Head of caudate nucleus (tissue), 42 donors: Measurements from ENCODE around the gene PLEKHG3.

Source experiments
- DNase-seq, 42 donors: peaks; one replicate each; pipeline versions ENCODE4 v3.0.0 to v3.0.0-alpha.2; 2020 to 2021; ENCODE audit warnings: mixed read lengths in 7 of 42
- intact Hi-C: fragments of 100-400 bp; cut with DNase I; formaldehyde crosslinking; loops from one replicate; pipeline ENCODE4 v1.15.0; 2022

PLEKHG3 gene

DNA sequence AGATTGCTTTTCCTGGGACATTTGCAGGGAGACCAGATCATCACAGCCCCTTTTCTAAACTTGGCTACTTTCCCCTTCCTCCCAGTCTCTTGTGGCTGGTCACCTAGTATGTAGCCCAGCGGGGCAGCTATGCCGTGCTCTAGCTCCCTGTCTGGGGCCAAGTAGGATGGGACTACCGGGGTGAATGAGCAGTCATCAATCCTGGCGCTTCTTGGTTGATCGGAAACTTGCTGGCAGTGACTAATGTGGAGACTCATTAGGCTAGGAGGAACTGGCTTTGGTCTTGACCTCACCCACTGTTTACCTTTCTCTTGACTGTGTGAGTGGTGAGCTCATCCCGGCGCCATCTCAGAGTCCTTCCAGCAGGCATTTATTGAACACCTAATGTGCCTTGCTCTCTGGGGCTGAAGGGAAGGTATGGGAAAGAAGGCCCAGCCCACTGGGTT, 15.9 kb downstream of the PLEKHG3 start:
- DNase-seq = peak in 2 of 42 donors; percentile 11 to 14
- intact Hi-C loops = no loop called here

DNA sequence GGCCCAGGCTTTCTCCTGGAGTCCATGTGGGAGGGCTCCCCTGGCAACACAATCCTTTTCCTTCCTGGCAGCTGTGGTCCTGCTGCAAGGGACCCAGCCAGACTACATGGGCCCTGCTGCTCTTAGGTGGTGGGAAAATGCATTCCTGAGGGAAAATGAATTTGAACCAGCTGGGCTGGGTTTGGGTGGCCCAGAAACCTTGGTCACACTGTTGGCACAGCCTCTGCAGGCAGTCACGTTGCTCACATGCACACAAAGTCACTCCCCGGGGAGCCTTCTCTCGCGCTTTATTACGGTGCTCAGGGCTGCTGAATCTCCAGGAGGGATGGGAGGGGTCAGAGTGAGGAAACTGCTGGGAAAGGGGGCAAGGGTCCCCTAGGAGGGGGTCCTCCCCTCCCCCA, 17.2 kb downstream of the PLEKHG3 start:
- peak in 4 of 42 donors; percentile 22 to 54 (median 28) for DNase-seq
- intact Hi-C loops = no loop called here

DNA sequence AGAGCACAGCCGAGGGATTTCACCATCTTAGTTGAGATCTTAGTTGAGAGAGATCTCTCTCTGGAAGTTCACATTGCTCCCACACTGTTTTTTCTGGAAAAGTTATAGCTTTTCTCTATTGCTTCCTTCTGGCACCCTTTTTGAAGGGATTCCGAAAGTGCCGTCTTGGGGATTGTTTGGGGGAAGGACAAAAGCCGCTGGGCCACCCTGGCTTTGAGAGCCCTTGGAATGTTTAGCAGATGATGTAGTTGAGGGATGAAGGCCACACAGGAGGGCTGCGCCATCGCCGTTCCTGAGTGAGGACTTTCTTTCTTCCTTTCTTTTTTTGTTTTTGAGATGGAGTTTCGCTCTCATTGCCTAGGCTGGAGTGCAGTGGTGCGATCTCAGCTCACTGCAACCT, 17.7 kb downstream of the PLEKHG3 start:
- intact Hi-C loops = no loop called here
- DNase-seq = no peak

DNA sequence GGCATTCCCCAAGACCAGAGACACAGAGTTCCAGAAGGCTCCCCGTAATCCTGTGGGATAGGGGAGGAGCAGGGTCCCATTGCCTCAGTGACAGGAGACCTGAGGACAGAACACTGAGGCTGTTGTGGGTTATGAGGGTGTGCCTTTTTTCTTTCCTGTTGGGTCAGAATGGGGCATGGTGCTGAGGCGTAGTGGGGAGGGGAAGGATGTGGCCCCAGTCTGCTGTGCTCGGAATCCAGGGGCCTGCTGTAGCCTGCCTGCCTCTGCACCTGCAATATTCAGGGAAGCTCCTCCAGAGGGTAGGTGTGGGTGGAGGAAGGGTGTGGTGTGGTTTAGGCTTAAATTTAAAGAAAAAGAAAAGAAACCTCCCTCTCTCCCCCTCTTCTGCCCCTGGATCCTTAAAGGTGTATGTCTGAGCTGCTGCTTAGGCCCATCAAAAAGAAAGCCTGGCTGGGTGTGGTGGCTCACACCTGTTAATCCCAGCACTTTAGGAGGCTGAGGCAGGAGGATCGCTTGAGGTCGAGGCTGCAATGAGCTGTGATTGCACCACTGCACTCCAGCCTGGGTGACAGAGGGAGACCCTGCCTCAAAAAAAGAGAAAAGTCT, 18.7 kb downstream of the PLEKHG3 start:
- peak in 1 of 42 donors; percentile 22 for DNase-seq
- intact Hi-C loops = no loop called here

DNA sequence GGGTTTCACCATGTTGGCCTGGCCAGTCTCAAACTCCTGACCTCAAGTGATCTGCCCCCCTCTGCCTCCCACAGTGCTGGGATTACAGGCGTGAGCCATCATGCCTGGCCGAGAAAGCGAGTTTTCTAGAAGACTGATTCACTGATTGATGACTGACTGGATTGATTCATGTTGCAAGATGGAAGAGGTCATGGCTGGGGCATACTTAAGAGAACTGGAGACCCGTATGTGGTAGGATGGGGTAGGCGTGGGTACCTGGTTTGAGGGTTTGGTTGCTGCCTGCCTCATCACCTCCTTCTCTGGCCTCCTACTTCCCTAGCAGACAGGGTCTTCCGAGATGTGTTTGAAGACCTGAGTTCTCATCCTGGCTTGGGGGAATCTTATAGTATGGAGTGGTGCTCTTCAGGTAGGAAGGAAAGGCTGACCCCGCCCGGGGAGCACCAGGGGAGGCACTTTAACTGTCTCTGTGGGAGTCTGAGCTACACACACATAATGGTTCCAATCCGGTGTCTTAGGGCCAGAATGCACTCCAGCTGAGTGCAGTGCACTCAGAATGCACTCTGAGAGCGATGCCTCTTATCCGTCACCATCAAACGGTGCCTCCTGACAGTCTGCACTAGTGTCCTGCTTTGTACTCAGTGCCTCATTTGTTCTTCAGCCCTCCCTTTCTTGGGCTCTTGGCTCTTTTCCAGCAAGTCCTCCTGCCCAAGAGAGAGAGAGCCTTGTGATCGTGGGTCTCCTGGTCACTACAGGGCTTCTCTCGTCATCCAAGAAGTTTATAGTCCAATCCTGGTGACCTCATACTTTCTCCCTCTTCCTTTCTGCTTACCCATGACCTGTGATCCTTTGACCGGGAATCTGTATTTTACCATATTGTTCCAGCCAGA, 19.7 kb downstream of the PLEKHG3 start:
- peak in 15 of 42 donors; percentile 32 to 81 (median 56) for DNase-seq

DNA sequence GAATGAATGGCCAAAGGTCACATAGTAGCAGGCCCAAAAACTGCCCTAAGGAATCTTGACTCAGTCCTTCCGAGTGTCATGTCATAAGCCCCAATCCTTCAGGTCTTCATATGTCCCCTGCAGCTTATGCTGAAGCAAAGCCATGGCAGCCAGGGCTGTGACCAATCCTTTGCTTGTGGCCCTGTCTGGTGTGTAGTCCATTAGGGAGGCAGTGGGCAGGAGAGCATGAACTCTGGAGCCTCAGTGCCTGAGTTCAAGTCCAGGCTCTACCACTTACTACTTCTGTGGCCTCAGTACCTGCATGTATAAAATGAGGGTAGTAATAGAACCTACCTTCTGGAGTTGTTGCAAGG, 20.3 kb downstream of the PLEKHG3 start:
- intact Hi-C loops = no loop called here
- DNase-seq = peak in 1 of 42 donors; percentile 18

More for the DNA sequence above, 19.7 kb downstream of the PLEKHG3 start:
- intact Hi-C loops = no loop called here

DNA sequence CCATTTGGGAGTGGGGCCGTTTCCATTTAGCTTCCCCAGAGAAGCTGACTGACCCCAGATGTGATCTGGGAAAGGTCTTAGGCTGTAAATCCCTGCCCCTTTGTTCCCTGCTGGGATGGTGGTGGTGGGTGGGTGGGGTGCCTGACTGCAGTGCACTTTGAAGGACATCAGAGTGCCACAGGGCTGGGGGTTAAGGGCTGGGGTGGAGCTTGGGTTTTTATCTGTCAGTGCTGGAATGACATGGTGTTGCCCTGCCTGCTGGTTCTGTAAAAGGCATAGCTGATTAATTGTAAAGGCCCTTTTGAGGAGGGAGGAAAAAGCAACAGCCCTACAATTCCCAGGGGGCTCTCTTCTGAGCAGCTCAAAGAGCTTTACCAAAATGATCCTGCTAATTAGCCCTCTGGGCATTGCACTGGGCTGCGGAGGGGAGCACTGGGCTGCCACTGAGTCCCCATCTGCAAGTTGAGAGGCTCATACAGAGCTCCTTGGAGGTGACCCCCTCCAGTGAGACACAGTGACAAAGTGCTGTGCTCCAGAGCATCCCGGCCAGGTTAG, 21.1 kb downstream of the PLEKHG3 start:
- peak in 2 of 42 donors; percentile 4 to 14 for DNase-seq
- intact Hi-C loops = no loop called here

DNA sequence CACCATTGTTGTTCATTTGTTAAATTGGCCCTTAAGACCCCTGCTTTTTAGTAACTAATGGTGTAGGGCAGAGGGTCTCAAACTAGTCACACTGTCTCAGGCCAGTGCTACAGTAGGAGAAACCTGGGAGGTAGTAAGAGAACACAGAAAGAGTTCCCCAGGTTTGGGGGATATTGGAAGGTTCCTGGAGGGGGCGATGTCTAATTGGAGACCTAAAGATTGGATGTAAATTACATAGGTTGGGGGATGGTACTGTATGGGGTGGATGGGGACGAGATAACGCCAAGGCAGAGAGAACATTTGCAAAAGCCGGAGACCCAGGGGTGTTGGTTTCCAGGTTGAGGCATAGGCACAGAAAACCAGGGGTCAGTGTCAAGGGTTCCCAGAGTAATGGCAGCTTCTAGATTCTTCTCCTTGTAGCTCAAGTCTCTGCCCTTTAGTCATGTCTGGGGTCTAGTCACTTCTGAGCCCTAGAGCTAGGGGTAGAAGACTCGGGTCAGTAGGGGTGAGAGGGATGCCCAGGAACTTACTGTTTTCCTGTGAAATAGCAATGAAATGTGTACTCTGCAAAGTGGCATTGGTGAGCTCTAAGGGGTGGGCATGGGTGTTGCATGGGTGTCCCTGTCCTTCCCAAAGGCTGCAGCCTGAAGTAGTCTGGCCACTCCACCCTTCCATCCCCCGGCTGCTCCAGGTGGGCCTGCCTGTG, 21.8 kb downstream of the PLEKHG3 start:
- DNase-seq = no peak
- intact Hi-C loops = no loop called here

DNA sequence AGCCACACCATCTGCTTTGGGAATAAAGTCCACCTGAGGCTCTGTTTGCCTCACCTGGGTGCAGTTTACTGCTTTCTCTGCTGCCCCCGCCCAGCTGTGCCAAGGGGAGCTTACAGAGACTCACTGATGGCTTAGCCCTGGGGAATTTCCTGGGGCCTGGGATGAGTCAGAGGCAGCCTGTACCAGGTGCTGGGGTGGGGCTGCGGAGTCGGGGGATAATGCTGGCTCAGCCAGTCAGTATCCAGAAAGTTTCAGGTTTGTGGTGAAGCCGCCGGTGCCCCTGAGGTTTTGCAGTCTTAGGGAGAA, 22.3 kb downstream of the PLEKHG3 start:
- intact Hi-C loops = no loop called here
- DNase-seq = peak in 3 of 42 donors; percentile 16 to 49 (median 29)

DNA sequence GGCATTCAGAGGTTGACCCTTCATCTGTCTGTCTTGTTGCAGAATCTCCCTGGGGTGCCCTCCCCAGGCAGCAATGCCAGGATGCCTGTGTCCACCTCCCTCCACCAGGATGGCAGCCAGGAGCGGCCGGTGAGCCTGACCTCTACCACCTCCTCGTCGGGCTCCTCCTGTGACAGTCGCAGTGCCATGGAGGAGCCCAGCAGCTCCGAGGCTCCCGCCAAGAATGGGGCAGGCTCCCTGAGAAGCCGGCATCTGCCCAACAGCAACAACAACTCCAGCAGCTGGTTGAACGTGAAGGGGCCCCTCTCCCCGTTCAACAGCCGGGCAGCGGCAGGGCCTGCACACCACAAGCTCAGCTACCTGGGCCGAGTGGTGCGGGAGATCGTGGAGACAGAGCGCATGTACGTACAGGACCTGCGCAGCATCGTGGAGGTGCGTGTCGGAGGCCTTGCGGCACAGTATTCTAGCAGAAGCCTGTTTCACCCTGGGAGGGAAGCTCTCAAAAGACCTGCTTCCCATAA, 23.4 kb downstream of the PLEKHG3 start:
- peak in 2 of 42 donors; percentile 13 to 23 for DNase-seq
- intact Hi-C loops = no loop called here

DNA sequence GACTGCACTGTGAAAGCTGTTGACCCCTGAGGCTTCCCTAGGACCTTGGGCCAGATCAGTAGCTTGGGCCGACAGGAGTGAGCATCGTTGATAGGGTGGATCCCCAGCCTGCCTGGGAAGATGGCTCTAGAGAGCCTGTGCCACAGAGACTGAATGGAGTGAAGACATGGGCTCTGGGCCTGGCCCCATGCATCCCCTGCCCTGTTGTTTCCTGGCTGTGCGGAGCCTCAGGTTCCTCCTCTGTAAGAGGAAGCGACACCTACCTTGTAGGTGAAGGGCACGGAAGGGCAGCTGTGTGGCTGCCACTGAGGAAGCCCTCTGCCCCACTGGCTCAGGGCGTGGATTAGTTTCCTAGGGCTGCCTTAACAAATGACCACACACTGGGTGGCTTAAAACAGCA, 23.9 kb downstream of the PLEKHG3 start:
- intact Hi-C loops = no loop called here
- DNase-seq = peak in 2 of 42 donors; percentile 7 to 21

DNA sequence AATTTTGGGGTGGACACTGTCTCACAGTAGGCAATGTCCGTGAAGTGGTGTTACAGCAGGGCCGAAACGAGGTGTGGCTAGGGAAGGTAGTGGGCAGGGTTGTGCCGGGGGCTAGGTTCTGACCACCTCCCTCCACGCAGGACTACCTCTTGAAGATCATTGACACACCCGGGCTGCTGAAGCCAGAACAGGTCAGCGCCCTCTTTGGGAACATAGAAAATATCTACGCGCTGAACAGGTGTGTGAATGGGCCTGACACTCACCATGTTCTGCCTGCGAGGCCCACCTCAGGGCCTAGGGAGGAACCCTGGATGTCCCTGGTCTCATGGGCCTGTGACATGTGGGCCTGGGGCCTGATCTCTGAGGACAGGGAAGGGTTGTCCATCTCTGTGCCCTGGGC, 24.6 kb downstream of the PLEKHG3 start:
- DNase-seq = peak in 2 of 42 donors; percentile 4 to 10

DNA sequence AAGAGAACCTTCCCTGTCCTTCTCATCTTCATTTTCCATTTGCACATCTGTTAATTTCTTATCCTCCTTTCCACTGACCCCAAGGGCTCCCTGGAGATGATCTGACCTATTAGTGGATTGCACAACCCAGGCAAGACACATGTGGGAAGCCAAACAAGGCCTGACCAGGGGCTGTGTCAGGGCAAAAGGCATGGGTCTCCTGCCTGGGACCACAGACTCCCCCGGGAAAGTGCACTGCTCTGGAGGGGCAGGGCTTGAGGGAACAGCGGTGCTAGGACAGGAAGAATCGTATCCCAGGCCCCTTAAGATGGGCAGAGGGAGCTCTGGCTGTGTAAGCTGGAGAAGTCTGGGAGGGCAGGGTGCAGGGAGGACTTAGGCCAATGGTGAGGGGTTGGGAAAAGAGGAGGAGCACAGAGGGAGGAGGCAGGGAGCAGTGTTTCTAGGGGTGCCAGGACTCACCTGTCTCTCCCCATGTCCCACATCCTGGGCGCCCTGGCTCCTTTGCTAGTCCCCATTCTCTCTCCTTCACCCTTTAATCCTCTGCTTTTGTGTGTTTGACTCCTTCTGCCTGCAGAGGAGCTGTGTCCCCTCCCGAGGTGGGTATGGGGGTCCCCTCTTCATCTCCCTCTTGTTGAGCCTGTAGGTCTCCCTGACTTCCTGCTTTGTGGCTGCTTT, 25.3 kb downstream of the PLEKHG3 start:
- peak in 2 of 42 donors; percentile 10 to 29 for DNase-seq
- intact Hi-C loops = no loop called here

More for the DNA sequence above, 24.6 kb downstream of the PLEKHG3 start:
- intact Hi-C loops = no loop called here

DNA sequence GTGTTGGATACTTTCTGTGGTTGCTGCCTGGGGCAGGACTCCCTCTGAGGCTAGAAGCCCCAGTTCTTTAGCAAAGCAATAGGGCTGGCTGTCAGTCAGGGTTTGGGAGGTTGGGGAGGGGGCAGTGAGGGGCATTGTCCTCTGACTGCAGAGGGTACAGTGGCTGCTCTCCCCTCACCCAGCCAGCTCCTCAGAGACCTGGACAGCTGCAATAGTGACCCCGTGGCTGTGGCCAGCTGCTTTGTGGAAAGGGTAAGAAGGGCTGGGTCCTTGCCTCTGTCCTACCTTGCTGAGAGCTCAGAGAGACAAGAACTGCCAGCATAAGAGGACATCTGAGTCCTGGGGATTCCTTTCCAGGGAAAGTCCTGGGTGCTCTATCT, 25.8 kb downstream of the PLEKHG3 start:
- DNase-seq = peak in 1 of 42 donors; percentile 11

DNA sequence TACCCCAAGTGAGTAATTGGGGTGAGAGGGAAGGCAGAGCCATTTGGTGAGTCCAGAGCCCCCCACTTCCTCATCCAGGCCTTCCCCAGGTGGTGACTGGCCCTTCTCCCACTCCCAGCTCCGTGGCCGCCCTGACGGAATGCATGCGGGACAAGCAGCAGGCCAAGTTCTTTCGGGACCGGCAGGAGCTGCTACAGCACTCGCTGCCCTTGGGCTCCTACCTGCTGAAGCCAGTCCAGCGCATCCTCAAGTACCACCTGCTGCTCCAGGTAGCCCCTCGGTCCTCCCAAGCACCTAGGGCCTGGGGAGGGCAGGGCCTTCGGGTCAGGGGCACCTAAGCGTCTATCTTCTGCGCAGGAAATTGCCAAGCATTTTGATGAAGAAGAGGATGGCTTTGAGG, 26.5 kb downstream of the PLEKHG3 start:
- DNase-seq = peak in 1 of 42 donors; percentile 4
- intact Hi-C loops = no loop called here

More for the DNA sequence above, 25.8 kb downstream of the PLEKHG3 start:
- intact Hi-C loops = no loop called here

DNA sequence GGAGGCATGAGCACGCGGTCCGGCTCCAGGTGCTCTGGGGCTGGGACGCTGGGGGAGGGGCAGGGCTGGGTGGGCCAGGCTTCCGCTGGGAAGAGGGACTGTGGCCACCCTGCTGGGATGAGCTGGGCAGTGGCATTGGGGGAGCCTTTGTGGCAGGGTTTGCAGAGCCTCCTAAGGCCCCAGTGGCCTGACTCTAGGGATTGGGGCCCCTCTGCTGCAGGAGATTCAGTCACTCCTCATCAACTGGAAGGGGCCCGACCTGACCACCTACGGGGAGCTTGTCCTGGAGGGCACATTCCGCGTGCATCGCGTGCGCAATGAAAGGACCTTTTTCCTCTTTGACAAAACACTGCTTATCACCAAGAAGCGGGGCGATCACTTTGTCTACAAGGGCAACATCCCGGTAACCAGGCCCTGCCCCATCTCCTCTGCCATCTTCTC, 26.9 kb downstream of the PLEKHG3 start:
- peak in 1 of 42 donors; percentile 7 for DNase-seq
- intact Hi-C loops = no loop called here

DNA sequence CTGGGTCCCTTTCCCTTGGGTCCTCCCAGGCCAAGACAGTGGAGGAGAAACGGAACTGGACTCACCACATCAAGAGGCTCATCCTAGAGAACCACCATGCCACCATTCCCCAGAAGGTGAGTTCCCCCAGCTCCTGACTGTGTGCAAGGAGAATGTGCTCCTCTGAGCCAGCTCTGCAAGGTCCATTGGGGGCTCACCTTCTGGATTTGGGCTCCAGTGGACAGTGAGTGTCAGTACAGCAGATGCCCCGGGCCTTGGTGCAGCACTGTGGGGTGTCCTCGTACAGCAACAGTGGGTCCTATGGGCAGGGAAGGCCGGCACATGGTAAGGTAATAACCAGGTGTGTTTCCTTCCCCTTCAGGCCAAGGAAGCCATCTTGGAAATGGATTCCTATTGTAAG, 27.8 kb downstream of the PLEKHG3 start:
- intact Hi-C loops = no loop called here
- peak in 1 of 42 donors; percentile 6 for DNase-seq

DNA sequence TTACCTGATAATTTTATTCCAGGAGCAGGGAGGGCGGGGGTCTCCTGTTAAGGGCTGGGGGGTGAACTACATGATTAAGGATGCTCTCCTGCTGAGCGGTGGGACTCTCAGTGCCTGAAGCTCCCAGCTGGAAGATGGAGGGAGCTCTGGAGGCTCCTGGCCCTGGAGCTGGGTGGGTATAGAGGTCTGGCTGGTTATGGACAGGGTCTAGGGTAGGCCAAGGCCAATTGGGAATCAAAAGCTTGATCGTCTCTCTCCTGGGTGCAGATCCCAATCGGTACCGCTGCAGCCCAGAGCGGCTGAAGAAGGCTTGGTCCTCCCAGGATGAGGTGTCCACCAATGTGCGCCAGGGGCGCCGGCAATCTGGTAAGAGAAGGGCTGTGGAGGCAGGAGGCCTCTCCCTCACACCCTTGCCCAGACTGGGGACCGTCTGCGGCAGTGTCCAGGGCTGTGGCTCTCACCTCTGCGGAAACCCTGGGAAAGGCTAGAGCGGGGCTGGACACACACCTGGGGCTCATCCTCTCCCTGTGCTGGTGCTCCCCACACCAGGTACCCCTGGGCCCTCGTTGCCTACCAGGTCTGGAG, 28.4 kb downstream of the PLEKHG3 start:
- intact Hi-C loops = no loop called here
- DNase-seq = peak in 2 of 42 donors; percentile 10 to 14
